NOMO-1 (cell line): ENCODE measurements around the gene LSAMP.

ENCODE experiments used
- DNase-seq, 2 experiments: peaks; one replicate each; lab custom pipeline; 2025; ENCODE audit not compliant: unreplicated experiment in 2 of 2; lab: John Stamatoyannopoulos, UW

LSAMP gene

GRCh38 chr3:116179091-116179490 lies 266.2 kb downstream of the LSAMP start:
- DNase-seq, result peak in 1 of 2 experiments; percentile 7

GRCh38 chr3:116176974-116177555 lies 268.2 kb downstream of the LSAMP start:
- DNase-seq, result no peak

DNA sequence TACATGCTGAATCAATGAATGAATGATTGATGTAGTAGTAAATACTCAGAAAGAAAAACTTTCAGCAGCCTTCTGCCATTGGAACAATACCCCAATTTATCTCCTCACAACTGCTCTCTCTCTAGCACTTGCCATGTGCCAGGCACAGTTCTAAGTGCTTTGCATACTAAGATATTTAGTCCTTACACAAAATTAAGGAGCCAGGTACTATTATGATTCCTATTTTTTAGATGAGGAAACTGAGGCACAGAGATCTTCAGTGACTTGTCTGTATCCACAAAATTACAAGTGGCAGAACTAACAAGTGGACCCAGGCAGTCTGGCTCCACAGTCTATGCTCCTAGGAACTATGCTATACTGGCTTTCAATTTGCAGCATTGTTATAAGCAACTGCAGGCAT lies 279.2 kb downstream of the LSAMP start:
- DNase-seq, result no peak

DNA sequence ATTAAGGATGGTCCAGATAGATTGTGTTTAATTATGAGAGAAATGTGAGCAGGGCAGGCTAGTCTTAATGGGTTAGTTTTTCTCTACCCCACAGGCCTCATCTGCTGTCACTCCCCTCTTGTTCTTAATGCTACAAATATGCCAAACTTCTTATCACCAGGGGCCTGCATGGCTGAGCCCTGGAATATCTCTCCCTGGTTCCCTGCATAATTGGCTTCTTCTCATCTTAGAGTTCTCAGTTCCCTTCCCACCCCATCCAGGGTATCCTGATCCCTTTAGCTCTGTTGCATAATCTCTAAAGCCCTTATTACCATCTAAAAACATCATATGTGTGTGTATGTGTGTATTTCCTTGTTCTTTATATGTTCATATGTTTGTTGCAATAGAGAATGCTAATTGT lies 279.6 kb downstream of the LSAMP start:
- no peak for DNase-seq

- no peak for DNase-seq
These were observed 280.2 kb downstream of the LSAMP start for GRCh38 chr3:116165135-116165534.

GRCh38 chr3:116164039-116164438 lies 281.2 kb downstream of the LSAMP start:
- DNase-seq, result no peak

GRCh38 chr3:116161575-116162525 lies 283.4 kb downstream of the LSAMP start:
- DNase-seq, result no peak

GRCh38 chr3:116160594-116160993 lies 284.7 kb downstream of the LSAMP start:
- DNase-seq, result no peak

DNA sequence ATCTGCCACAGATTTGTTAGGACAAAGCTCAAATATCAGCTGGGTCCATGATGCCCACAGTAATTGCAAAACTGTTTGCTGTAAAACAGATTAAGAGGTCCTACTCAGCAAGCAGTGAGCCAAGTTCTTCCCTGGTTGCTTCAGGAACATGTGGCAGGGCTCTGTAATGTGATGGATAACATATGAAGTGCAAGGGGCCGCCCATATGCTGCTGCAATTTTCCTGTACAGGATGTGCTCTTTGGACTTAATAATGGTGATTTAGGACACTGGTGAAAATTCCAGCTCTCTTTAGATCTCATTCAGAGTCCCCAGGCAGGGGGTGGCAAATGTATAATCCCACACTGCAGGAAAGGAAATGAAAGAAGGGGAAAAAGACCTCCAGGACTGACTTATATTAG lies 289.4 kb downstream of the LSAMP start:
- DNase-seq, result no peak

GRCh38 chr3:116154389-116154788 lies 290.9 kb downstream of the LSAMP start:
- DNase-seq, result no peak

GRCh38 chr3:116153174-116153573 lies 292.1 kb downstream of the LSAMP start:
- no peak for DNase-seq

GRCh38 chr3:116150655-116151167 lies 294.6 kb downstream of the LSAMP start:
- no peak for DNase-seq

DNA sequence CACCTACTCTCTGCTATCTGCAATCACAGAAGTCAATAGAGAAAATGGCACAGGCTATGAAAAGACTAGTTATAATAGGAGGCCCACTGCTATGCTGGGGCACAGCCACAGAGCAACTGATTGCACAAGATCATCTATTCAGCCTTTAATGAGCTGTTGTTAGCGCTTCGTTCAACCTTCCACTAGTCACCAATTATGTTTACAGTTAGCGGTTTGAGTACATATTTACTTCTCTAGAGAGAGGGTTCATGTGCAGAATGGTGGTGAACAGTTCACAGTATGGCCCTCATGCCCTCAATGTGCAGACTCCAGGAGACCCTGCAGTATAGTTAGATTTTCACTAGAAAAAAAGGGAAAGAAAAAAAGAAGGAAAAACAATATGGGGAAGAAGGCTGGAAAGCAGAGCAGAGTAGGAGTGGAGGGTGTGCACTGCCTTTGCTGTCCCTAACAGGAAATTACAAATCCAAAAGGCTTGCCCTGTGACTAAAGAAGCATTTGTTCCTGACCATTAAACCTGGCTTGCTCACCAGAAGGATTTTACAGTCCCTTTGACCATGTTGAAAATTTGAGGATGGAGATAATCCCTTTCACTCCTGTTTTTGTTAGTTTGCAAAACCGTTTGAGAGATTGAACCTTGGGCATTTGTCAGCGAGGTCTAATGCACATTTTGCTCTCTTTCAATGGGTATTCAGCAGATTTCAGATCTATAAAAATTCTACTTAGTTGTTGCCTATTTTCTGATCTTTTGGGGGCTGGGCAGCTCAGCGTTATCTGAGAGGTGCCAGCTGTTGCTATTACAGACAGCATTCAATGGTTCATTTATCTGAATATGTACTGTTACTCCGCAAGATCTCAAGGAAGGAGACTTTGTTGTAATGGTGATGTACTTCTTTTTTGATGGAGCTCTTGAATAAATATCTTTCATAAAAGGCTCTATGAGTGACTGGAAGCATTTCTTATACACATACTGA lies 296.1 kb downstream of the LSAMP start:
- no peak for DNase-seq

DNA sequence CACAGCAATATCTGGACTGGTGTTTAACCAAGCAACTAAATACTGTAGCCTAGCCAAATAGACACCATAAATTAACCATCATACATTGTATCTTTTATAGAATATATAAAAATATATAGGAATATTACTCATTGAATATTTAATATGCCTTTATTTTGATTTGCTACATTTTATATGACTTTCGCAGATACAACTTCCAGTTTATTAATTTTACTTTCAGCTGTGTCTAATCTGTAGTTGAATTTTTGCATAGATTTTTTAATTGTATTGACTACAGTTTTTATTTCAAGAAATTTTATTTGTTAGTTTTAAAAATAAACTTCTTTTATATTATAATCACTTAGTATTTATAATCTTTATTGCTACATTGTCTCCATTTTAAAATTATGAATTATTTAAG lies 299.7 kb downstream of the LSAMP start:
- no peak for DNase-seq

GRCh38 chr3:116141724-116142123 lies 303.6 kb downstream of the LSAMP start:
- no peak for DNase-seq

GRCh38 chr3:116140100-116140689 lies 305.1 kb downstream of the LSAMP start:
- DNase-seq, result peak in 1 of 2 experiments; percentile 22

DNA sequence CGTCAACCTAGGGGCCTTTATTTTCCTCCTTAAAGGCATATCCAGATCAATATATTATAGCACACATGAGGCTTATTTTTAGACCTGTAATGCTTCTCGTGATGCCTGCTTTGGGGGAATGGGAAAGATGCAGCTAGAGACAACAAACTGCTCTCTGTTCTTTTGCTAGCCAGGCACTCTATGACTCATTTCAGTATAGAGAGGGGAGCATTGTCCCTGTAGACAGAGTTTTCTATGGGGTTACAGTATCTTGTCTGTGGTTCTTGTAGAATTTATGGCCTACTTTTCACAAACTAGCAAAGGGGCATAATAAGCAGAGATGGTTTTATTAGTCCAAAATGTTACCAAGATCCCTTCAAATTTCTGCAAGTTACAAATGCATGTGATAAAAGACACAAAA lies 305.6 kb downstream of the LSAMP start:
- DNase-seq, result no peak

- no peak for DNase-seq
These were observed 309.7 kb downstream of the LSAMP start for GRCh38 chr3:116135457-116136085.

DNA sequence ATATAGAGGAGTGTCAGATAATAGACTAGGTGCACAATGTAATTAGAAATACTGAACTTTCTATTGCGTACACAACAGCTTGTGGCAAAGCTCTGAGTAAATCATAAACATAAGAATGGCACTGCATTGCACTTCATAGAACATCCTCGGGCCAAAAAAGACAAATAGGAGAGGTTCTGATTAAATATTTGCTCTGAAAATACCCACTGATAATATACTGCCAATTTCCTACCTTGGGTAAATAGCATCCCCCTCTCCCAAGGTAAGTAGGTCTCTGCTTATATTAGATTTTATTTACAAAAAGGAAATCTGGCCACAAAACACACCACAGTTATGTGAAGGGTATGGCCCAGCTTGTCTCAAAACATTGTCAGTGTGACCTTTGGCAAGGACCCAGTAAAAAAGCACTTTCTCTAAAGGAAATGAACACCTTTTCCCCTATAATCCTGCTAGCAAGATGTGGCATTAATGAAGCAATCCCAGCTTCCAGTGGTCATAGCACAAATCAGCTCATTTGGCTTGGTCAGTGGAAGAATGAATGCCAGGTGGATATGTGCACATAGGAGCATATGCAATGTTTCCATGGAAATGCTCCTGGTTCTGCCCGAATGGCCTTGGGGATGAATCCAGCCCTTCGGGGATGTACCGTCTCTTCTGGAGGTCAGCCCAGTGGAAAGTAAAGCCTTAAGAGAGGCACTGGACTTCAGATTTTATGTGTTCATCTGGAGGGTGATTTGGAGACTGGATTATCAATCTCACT lies 315.9 kb downstream of the LSAMP start:
- no peak for DNase-seq
